Gastroesophageal sphincter (tissue), 3 donors: ENCODE results near the gene SSH2.

Experiments
- POLR2A ChIP-seq, 2 donors: fragments of 450-650 bp; IDR thresholded peaks; one replicate each; pipeline ENCODE4 v1.6.1; 2017; ENCODE audit warnings: antibody characterized with exemption in 2 of 2, mild to moderate bottlenecking in 2 of 2, moderate library complexity in 1 of 2
- TF ChIP-seq, protein P1 (sequence below), 4 experiments: fragments of 200-600 bp in 2 of 4; fragments of 450-650 bp in 2 of 4; sonication (generic) in 1 of 4; IDR thresholded peaks; one replicate each; pipeline ENCODE4 v1.5.1; 2017 to 2019; ENCODE audit warnings: antibody characterized with exemption in 4 of 4, mild to moderate bottlenecking in 2 of 4, moderate library complexity in 2 of 4

GRCh38 chr17:29749045-29749825 lies 180.8 kb downstream of the SSH2 start:
- no peak for TF ChIP-seq POLR2A (IDR thresholded peaks at IDR 0.05)
- TF ChIP-seq, protein P1, sequence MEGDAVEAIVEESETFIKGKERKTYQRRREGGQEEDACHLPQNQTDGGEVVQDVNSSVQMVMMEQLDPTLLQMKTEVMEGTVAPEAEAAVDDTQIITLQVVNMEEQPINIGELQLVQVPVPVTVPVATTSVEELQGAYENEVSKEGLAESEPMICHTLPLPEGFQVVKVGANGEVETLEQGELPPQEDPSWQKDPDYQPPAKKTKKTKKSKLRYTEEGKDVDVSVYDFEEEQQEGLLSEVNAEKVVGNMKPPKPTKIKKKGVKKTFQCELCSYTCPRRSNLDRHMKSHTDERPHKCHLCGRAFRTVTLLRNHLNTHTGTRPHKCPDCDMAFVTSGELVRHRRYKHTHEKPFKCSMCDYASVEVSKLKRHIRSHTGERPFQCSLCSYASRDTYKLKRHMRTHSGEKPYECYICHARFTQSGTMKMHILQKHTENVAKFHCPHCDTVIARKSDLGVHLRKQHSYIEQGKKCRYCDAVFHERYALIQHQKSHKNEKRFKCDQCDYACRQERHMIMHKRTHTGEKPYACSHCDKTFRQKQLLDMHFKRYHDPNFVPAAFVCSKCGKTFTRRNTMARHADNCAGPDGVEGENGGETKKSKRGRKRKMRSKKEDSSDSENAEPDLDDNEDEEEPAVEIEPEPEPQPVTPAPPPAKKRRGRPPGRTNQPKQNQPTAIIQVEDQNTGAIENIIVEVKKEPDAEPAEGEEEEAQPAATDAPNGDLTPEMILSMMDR (IDR thresholded peaks at IDR 0.05) = no peak
